Measurements from ENCODE around the gene KCNIP1.

Gene KCNIP1

GRCh38 chr5:170503990-170504596 is at the start of gene KCNIP1:
TSS of gene KCNIP1 (plus strand) at chr5:170504020.
- DNase-seq (ENCODE audit: extremely low read depth, low read depth): no peak
- no peak for TF ChIP-seq CTCF (IDR thresholded peaks at IDR 0.05; ENCODE audit: low read depth, low read length)

GRCh38 chr5:170463426-170463825 is 40.4 kb upstream of the KCNIP1 start:
- DNase-seq (ENCODE audit: extremely low read depth, low read depth): no peak
- TF ChIP-seq CTCF (IDR thresholded peaks at IDR 0.05; ENCODE audit: low read depth, low read length): no peak

GRCh38 chr5:170464280-170465127 is 39.3 kb upstream of the KCNIP1 start:
- no peak for DNase-seq (ENCODE audit: extremely low read depth, low read depth)
- no peak for TF ChIP-seq CTCF (IDR thresholded peaks at IDR 0.05; ENCODE audit: low read depth, low read length)

- DNase-seq (ENCODE audit: extremely low read depth, low read depth): no peak
- no peak for TF ChIP-seq CTCF (IDR thresholded peaks at IDR 0.05; ENCODE audit: low read depth, low read length)
These were observed 37.3 kb upstream of the KCNIP1 start for GRCh38 chr5:170466553-170466952.

- TF ChIP-seq CTCF (IDR thresholded peaks at IDR 0.05; ENCODE audit: low read depth, low read length): no peak
- no peak for DNase-seq (ENCODE audit: extremely low read depth, low read depth)
These were observed 36.7 kb upstream of the KCNIP1 start for GRCh38 chr5:170466988-170467707.

GRCh38 chr5:170468633-170469285 is 35.1 kb upstream of the KCNIP1 start:
- no peak for DNase-seq (ENCODE audit: extremely low read depth, low read depth)
- no peak for TF ChIP-seq CTCF (IDR thresholded peaks at IDR 0.05; ENCODE audit: low read depth, low read length)

All from AG09319 (cell line).